Cerebellar cortex (tissue), 1 donor: ENCODE data around the gene SBF2.
"Not testable (repeated sequence)": the region's sequence is repeated elsewhere in the genome, so short reads cannot be mapped to it uniquely, and the experiment has no call there.

ENCODE experiments used
- DNase-seq: peaks from one replicate; pipeline ENCODE4 v3.0.0-alpha.2; 2015; ENCODE audit warnings: low spot score

The SBF2 gene

DNA sequence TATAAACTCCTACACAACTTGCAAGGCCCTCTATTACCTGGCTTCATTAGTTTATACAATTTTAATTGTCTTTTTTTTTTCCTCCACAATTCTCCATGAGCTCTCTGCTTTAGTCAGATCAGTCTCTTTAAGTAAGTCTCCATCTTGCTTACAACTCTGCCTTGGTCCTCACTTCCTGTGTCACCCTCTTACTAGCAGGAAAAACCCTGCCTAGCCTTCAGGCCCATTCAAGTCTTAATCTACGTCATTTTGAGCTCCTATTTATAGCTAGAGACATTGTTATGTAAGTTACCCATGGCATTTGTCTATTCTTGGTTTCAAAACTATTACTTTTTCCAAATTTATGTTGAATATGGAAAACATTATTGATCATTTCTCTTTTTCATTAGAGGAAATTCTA is 177.4 kb downstream of the SBF2 start:
- DNase-seq: no peak

DNA sequence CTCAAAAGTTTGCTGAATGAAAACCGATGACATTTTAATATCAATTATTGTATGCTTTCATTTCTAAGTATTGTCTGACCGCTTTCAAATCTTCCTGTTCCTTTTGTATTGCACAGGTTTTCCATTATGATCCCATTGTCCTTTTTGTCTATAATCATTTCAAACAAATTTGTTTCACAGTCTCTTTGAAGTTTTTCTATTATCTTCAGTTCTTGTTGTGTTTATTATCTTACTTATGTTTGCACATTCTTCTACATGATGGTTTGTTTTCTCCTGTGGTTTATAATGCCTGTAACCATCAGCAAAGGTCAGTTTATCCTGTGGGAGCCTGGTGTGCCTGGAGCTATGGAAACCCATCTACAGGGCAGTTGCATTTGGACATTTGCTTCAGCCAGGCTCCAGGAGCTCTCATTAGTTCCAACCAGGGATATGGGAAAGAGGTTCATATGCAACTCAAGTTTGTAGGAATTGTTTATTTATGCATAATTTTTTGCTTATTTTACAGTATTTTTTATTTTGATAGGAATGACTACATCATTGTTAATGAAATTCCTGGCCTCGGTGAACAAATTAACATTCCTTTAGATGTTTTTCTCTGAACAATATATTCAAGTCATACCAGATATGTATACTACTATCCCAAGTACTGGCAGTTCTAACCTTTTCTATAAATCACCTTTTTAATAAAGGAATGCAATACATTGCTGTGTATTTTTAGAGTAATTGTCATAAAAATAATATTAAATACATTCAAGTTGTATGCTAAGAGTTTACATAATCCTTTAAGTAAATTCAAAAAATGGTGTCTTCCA is 179.2 kb downstream of the SBF2 start:
- no peak for DNase-seq

DNA sequence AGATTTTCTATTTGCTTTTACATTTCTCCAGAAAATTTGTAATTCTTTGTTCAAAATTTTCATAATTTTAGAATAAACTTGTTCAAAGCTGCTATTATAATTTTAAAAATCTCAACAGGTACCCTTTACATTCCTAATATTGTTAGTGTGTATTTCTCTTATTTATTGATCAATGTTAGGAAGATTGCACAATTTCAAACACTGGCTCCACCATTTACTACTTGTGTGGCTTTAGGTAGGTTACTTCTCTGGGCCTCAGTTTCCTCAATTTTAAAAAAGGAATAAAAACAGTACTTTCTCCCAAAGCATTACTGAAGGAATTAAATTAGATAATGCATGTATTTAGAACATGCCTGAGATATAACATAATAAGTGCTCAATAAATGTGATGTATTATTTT is 180.2 kb downstream of the SBF2 start:
- no peak for DNase-seq

GRCh38 chr11:10109806-10110205 is 184.2 kb downstream of the SBF2 start:
- DNase-seq: no peak

GRCh38 chr11:10108915-10109680 is 184.9 kb downstream of the SBF2 start:
- DNase-seq: no peak

DNA sequence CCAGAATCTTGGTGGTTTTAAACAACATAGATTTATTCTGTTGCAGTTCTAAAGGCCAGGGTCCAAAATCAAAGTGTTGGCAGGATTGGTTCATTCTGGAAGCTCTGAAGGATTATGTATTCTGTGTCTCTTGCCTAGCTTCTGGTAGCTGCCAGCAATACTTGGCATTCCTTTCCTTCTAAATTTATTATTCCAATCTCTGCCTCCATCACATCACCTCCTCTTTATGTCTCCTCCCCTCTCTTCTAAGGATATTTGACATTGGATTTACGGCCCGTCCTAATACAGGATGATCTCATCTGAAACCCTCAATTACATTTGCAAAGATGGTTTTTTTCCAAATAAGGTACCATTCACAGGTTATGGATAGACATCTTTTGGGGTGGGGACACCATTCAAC is 186.5 kb downstream of the SBF2 start:
- no peak for DNase-seq

DNA sequence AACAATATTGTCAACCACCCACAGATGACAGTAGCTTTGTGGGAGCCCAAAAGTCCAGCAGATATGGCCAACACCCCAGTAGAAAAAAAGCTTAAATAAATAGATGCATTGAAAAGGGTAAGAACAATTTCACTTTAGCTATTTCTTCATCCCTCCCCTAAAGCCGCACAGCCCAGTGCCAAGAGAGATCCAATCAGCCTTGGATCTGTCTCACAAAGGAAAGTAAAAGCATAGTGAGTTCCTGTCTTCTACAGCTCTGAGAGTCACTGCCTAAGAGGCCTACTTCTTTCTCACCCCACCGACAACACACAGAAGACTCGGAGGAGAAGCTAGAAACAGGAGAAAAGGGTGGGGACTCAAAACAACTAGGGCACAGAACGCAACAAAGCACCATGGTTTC is 196.4 kb downstream of the SBF2 start:
- DNase-seq: no peak

DNA sequence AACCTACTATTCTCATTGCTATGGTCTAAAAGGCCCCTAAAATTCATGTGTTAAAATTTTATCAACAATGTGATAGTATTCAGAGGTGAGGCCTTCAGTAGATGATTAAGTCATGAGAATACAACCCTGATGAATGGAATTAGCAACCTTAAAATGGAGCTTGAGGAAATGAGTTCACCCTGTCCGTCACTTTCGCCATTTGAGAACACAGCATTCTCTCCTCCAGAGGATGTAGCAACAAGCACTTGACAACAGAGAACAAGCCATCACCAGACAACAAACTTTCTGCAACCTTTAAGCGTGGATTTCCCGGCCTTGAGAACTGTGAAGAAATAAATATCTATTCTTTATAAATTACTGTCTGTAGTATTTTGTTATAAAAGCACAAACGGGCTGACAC is 197.0 kb downstream of the SBF2 start:
- DNase-seq: no peak

- no peak for DNase-seq
Measured at GRCh38 chr11:10095412-10096208, 198.4 kb downstream of the SBF2 start.

DNA sequence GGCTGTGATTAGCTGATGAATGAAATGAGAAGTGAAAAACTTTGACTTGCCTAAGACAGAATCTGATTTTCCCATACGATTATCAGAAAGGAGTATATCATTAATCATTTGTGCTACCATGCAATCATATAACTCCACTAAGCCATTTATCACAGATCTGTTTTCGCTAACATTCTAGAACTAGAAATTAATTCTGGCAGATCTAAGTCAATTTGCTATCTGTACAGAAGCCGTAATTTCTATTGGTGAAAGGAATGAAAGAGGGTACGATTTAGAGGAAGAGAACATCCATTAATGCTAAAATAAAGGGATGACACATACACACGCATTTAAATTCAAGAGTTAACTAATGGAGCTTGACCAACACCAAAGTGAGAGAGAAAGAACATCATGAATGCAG is 201.6 kb downstream of the SBF2 start:
- no peak for DNase-seq

- DNase-seq: no peak
Measured at GRCh38 chr11:10091314-10092045, 202.5 kb downstream of the SBF2 start.

DNA sequence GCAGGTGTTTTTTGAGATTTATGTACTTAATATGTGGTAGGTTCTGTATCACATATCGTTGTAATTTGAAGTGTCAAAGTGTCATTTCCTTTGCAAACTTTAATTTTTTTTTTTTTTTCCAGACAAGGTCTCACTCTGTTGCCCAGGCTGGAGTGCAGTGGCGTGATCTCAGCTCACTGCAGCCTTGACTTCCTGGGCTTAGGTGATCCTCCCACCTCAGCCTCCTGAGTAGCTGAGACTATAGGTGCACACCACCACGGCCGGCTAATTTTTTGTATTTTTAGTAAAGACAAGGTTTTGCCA is 206.1 kb downstream of the SBF2 start:
- DNase-seq: not testable (repeated sequence)

DNA sequence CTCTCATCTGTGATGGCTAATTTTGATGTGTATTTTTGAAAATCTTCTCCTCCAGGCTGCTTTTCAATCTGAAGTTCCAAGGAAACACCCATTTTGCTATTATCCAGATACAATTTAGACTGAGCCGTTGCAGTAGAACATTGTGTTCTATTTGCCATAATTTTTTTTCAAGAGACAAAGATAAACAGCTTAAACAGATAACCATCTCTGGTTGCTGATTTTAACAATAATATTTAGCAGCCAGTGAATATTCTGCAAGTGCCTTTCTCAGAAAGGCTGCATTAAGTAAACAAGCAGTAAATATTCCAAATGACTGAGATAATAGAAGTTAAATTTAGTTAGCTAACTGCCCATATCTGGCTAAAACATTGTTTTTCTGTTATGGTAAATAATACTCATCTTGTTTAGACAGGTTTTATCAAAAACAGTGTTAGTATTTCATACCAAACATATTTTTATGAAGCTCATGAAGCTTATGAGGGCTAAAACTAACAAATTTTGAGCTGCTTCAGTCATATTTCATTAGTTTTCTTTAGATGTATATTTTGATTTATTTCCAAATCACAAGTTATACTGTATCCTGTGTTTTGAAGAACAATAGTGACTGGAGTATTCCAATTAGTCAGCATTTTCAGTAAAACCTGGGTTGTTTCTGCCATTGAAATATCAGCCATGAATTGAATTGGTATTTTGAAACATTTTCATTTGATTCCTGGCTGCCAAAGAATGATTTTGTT is 206.7 kb downstream of the SBF2 start:
- DNase-seq: no peak

- DNase-seq: no peak
Measured at GRCh38 chr11:10080138-10080537, 213.9 kb downstream of the SBF2 start.

- peak; percentile 10 for DNase-seq
Measured at GRCh38 chr11:10076458-10077141, 217.4 kb downstream of the SBF2 start.

DNA sequence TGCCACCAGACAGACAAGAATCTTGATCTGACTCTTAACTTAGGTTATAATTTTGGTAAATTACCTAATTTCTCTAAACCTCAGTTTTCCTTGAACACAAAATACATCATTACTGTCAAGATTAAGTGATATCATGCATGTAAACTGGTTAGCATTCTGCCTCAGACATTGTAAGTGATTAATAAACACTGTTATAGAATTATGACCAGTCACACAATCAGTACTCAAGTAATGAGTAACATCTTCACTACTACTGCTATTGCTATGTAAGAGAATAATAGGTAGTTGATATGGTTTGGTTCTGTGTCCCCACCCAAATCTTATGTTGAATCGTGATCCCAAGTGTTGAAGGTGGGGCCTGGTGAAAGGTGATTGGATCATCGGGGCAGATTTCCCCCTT is 218.9 kb downstream of the SBF2 start:
- no peak for DNase-seq

- DNase-seq: no peak
Measured at GRCh38 chr11:10072841-10073240, 221.2 kb downstream of the SBF2 start.

GRCh38 chr11:10072142-10072541 is 221.9 kb downstream of the SBF2 start:
- DNase-seq: no peak

DNA sequence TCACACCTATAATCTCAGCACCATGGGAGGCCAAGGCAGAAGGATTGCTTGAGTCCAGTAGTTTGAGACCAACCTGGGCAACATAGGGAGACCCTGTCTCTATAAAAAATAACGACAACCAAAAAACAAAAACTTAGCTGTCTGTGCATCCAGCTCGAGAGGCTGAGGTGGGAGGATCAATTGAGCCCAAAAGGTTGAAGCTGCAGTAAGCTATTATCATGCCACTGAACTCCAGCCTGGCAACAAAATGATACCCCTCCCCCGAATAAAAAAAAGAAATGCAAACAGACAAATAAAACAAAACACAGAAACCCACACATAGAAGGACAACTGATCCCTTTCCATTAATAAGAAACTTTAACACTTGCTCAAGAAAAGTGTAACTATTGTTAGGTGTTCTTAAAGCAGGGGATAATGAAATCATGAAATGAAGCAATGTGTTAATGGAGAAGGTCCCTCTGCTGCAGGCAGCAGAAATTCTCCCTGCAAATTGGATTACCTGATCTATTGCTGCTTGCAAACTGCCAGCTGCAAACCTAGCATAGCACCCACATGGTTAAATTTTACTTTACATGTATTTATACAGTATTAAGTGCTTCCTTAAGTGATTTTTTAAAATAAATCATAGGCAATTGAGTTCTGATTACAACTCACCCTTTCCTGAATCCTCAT is 226.3 kb downstream of the SBF2 start:
- DNase-seq: no peak

DNA sequence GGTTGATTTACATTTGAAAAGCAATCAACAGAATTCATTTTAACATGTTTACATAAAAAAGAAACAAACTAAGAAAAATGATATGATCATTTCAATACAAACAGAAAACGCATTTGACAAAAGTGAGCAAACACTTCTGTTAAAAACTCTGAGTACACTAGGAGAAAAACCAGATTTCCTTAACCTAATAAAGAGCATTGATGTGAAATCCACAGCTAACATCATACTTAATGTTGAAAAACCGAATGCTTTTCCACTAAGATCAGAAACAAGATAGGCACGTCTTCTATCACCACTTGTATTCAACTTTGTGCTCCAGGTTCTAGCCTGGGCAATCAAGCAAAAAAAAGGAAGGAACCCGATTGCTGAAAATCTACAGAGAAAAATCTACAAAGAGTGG is 227.6 kb downstream of the SBF2 start:
- no peak for DNase-seq
